ENCODE data around the gene TOP1.

DNA sequence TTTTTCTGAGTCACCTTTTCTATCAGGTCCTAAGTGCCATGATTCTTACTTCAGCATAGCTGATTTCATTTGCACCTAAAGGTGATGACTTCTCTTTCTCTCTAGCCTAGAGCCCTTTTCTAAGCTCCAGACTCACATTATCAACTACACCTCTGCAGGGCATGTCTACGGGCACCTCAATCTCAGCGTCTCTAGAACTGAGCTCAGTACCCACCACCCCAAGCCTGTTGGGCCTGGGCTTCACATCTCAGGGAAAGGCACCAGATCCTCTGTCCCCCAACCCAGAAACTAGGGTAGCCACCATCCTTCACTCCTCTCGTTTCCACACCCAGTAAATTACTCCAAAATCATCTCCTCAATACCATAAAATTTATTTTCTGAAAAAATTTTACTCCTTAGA, 98.1 kb downstream of the TOP1 start:
- TF ChIP-seq ZNF3 (CRISPR knock-in tag; IDR thresholded peaks at IDR 0.05) (no peak), ZNF830 (CRISPR knock-in tag; IDR thresholded peaks at IDR 0.05) (no peak), CCNT2 (IDR thresholded peaks at IDR 0.05; ENCODE audit: borderline replicate concordance, extremely low read depth, insufficient read length, low read depth, low read length) (no peak), SREBF2 (CRISPR knock-in tag; IDR thresholded peaks at IDR 0.05) (no peak), KLF10 (CRISPR knock-in tag; IDR thresholded peaks at IDR 0.05) (no peak), FOSL1 (tag; conservative IDR thresholded peaks at IDR 0.05) (no peak), MEF2D (tag; conservative IDR thresholded peaks at IDR 0.05; ENCODE audit: low read depth) (no peak), ZNF197 (CRISPR knock-in tag; IDR thresholded peaks at IDR 0.05; ENCODE audit: low read depth) (no peak), ZNF445 (CRISPR knock-in tag; IDR thresholded peaks at IDR 0.05; ENCODE audit: low read depth) (no peak), TCF7L2 (IDR thresholded peaks at IDR 0.05; ENCODE audit: low read depth, low read length) (no peak)
- TF ChIP-seq, protein P1, sequence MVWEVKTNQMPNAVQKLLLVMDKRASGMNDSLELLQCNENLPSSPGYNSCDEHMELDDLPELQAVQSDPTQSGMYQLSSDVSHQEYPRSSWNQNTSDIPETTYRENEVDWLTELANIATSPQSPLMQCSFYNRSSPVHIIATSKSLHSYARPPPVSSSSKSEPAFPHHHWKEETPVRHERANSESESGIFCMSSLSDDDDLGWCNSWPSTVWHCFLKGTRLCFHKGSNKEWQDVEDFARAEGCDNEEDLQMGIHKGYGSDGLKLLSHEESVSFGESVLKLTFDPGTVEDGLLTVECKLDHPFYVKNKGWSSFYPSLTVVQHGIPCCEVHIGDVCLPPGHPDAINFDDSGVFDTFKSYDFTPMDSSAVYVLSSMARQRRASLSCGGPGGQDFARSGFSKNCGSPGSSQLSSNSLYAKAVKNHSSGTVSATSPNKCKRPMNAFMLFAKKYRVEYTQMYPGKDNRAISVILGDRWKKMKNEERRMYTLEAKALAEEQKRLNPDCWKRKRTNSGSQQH (CRISPR knock-in tag; IDR thresholded peaks at IDR 0.05) = no peak
- TF ChIP-seq, protein P2, sequence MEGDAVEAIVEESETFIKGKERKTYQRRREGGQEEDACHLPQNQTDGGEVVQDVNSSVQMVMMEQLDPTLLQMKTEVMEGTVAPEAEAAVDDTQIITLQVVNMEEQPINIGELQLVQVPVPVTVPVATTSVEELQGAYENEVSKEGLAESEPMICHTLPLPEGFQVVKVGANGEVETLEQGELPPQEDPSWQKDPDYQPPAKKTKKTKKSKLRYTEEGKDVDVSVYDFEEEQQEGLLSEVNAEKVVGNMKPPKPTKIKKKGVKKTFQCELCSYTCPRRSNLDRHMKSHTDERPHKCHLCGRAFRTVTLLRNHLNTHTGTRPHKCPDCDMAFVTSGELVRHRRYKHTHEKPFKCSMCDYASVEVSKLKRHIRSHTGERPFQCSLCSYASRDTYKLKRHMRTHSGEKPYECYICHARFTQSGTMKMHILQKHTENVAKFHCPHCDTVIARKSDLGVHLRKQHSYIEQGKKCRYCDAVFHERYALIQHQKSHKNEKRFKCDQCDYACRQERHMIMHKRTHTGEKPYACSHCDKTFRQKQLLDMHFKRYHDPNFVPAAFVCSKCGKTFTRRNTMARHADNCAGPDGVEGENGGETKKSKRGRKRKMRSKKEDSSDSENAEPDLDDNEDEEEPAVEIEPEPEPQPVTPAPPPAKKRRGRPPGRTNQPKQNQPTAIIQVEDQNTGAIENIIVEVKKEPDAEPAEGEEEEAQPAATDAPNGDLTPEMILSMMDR (IDR thresholded peaks at IDR 0.05 in 2 of 3, conservative IDR thresholded peaks at IDR 0.05 in 1 of 3; ENCODE audit: insufficient read depth in 2 of 3, low read depth in 1 of 3, low read length in 3 of 3) = no peak
